OCI-LY1 (cell line): ENCODE measurements around the gene CXCL3.

Experiments
- H2AFZ ChIP-seq: fragments of 200-600 bp; sonication (generic), shearing (Covaris generic); 2 replicates; pipeline ENCODE4 v1.6.0; 2014; ENCODE audit warnings: antibody characterized with exemption, mild to moderate bottlenecking, low read length
- H3F3A ChIP-seq: fragments of 200-600 bp; sonication (generic), shearing (Covaris generic); 2 replicates; pipeline ENCODE4 v1.6.0; 2014; ENCODE audit warnings: mild to moderate bottlenecking, antibody characterized with exemption, low read length, moderate library complexity; ENCODE audit not compliant: insufficient read depth
- H3K27ac ChIP-seq: fragments of 200-600 bp; sonication (generic); 2 replicates; pipeline ENCODE4 v1.5.1; 2014; ENCODE audit warnings: low read length, mixed run types, mild to moderate bottlenecking, low read depth; ENCODE audit not compliant: poor library complexity, severe bottlenecking
- H3K27me3 ChIP-seq: fragments of 200-600 bp; sonication (generic); 2 replicates; pipeline ENCODE4 v1.6.0; 2014; ENCODE audit warnings: antibody characterized with exemption, mild to moderate bottlenecking, low read length, moderate library complexity; ENCODE audit not compliant: insufficient read depth
- H3K36me3 ChIP-seq: fragments of 200-600 bp; sonication (generic); 2 replicates; pipeline ENCODE4 v1.6.1; 2014; ENCODE audit warnings: mild to moderate bottlenecking, antibody characterized with exemption, low read length, moderate library complexity, mixed read lengths; ENCODE audit not compliant: insufficient read depth
- H3K4me1 ChIP-seq: fragments of 200-600 bp; sonication (generic); 2 replicates; pipeline ENCODE4 v1.5.1; 2014; ENCODE audit warnings: mild to moderate bottlenecking, low read length, moderate library complexity; ENCODE audit not compliant: insufficient read depth, severe bottlenecking
- H3K4me2 ChIP-seq: fragments of 200-600 bp; sonication (generic), shearing (Covaris generic); 2 replicates; pipeline ENCODE4 v1.6.1; 2014; ENCODE audit warnings: low read length
- H3K4me3 ChIP-seq: fragments of 200-600 bp; sonication (generic); 2 replicates; pipeline ENCODE4 v1.5.1; 2014; ENCODE audit warnings: low read length, low read depth, mild to moderate bottlenecking, mixed read lengths; ENCODE audit not compliant: poor library complexity, severe bottlenecking
- H3K79me2 ChIP-seq: fragments of 200-600 bp; shearing (Covaris generic); 2 replicates; pipeline ENCODE4 v1.6.1; 2016; ENCODE audit warnings: mixed run types, low read length, mixed read lengths; ENCODE audit not compliant: insufficient read depth
- H3K9ac ChIP-seq: fragments of 200-600 bp; sonication (generic), shearing (Covaris generic); 2 replicates; pipeline ENCODE4 v1.6.1; 2014; ENCODE audit warnings: mild to moderate bottlenecking, low read length, mixed read lengths
- H3K9me2 ChIP-seq: fragments of 200-600 bp; sonication (generic), shearing (Covaris generic); 2 replicates; pipeline ENCODE4 v1.6.1; 2014; ENCODE audit warnings: low read depth, mild to moderate bottlenecking, low read length, mixed read lengths
- H3K9me3 ChIP-seq: fragments of 200-600 bp; shearing (Covaris generic); 2 replicates; pipeline ENCODE4 v1.6.1; 2014; ENCODE audit warnings: low read length, mixed read lengths
- H4K20me1 ChIP-seq: fragments of 200-600 bp; sonication (generic), shearing (Covaris generic); 2 replicates; pipeline ENCODE4 v1.6.0; 2016; ENCODE audit warnings: mild to moderate bottlenecking, low read length; ENCODE audit not compliant: insufficient read depth
- EZH2 ChIP-seq: fragments of 200-600 bp; sonication (generic), shearing (Covaris generic); IDR thresholded peaks from 2 replicates; pipeline ENCODE4 v1.8.0; 2017; ENCODE audit warnings: borderline replicate concordance, mixed run types, mild to moderate bottlenecking, antibody characterized with exemption, low read length, moderate library complexity, mixed read lengths
- TF ChIP-seq, protein P1 (sequence below): fragments of 200-600 bp; sonication (generic), shearing (Covaris generic); IDR thresholded peaks from 2 replicates; pipeline ENCODE4 v1.5.1; 2017; ENCODE audit warnings: mild to moderate bottlenecking, antibody characterized with exemption, low read length, moderate library complexity, mixed read lengths

CXCL3 gene

DNA sequence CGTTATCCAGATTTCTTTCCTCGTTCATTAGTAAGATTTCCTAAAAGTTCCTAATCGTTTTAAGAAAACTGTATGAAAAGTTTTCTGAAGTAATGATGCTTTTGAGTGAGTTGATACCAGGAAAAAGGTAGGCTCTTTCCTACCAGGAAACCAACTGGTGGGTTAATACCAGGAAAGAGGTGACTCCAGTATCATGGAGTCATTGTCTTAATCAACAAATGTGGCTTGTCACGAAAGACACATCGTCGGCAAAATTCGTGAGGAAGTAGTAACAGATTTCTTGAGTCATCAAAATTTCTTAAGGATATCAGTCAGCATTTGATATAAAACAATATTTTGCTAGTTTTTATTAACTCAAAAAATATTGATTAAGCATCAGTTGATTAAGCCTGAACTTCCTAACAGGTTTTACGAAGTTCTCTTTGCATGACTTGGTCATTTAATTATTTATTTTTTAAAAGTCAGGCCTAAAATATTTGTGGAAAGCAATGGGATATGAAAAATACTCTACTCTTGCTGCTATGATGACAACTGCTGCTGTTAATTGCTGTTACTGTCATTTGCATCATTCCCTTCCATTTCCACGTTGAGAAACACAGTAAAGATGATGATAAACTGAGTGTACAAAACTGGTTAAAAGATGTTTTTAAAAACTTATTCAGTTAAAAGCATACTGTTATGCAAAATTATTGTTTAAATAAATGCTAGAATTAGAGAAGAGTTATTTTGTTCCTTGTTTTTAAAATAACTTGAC, 47.3 kb downstream of the CXCL3 start:
- TF ChIP-seq, protein P1, sequence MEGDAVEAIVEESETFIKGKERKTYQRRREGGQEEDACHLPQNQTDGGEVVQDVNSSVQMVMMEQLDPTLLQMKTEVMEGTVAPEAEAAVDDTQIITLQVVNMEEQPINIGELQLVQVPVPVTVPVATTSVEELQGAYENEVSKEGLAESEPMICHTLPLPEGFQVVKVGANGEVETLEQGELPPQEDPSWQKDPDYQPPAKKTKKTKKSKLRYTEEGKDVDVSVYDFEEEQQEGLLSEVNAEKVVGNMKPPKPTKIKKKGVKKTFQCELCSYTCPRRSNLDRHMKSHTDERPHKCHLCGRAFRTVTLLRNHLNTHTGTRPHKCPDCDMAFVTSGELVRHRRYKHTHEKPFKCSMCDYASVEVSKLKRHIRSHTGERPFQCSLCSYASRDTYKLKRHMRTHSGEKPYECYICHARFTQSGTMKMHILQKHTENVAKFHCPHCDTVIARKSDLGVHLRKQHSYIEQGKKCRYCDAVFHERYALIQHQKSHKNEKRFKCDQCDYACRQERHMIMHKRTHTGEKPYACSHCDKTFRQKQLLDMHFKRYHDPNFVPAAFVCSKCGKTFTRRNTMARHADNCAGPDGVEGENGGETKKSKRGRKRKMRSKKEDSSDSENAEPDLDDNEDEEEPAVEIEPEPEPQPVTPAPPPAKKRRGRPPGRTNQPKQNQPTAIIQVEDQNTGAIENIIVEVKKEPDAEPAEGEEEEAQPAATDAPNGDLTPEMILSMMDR: no peak
- TF ChIP-seq EZH2: no peak
- Histone ChIP-seq H3F3A (no peaks in the 10 kb centered on the region), H4K20me1 (no peaks in the 10 kb centered on the region), H3K4me2 (no peak overlapping the region), H3K4me1 (no peaks in the 10 kb centered on the region), H3K27me3 (no peaks in the 10 kb centered on the region), H2AFZ (no peak overlapping the region), H3K9me3 (no peaks in the 10 kb centered on the region), H3K79me2 (no peaks in the 10 kb centered on the region), H3K27ac (no peak overlapping the region), H3K4me3 (no peak overlapping the region), H3K36me3 (no peaks in the 10 kb centered on the region), H3K9ac (no peak overlapping the region), H3K9me2 (no peaks in the 10 kb centered on the region)

DNA sequence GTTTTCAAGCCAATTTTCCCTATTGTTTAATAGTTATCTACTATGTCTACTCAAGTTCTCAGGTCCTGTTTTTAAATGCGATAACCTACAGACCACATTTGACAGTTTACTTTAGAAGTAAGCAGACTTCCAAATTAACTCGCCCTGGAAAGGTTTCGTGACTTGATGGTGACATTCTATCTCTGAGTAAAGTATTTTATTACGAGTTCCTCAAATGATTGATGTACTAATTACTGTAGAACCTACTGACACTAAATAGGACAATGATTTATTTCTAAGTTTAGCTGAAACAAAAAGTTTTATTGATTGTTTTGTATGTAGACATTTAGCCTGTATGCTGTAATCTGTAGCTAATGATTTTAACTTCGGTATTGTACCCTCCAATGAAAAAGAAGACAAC, 48.6 kb downstream of the CXCL3 start:
- Histone ChIP-seq H3K9ac (no peak overlapping the region), H3K27me3 (no peaks in the 10 kb centered on the region), H3K9me2 (no peaks in the 10 kb centered on the region), H3K36me3 (no peaks in the 10 kb centered on the region), H3K4me3 (no peak overlapping the region), H3F3A (no peaks in the 10 kb centered on the region), H3K4me1 (no peaks in the 10 kb centered on the region), H3K27ac (no peak overlapping the region), H2AFZ (no peak overlapping the region), H4K20me1 (no peaks in the 10 kb centered on the region), H3K9me3 (no peaks in the 10 kb centered on the region), H3K79me2 (no peaks in the 10 kb centered on the region), H3K4me2 (no peak overlapping the region)
- TF ChIP-seq EZH2: no peak
- TF ChIP-seq, protein P1: no peak

DNA sequence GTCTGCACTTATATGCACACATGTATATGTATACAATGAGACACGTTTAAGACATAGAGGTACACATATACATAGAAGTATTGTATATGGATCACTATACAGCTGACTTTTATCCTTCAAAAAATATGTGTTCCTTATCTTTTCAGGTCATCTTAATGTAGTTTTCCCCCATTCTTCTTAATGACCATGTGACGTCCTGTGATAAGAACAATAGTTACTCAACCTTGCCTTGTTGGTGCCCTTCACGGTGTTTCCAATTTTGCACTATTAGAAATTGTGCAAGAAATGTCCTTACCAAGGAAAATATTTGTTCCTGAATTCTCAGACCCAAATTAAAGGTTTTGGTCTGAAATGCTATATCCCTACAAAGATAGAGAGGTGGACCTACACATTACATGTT, 49.5 kb downstream of the CXCL3 start:
- H3K9me3 ChIP-seq: no peaks in the 10 kb centered on the region
- H3K36me3 ChIP-seq: no peaks in the 10 kb centered on the region
- no peaks in the 10 kb centered on the region for H3F3A ChIP-seq
- H3K4me3 ChIP-seq: no peak overlapping the region
- no peaks in the 10 kb centered on the region for H3K4me1 ChIP-seq
- H2AFZ ChIP-seq: no peak overlapping the region
- no peak overlapping the region for H3K9ac ChIP-seq
- no peak overlapping the region for H3K27ac ChIP-seq
- no peak overlapping the region for H3K4me2 ChIP-seq
- no peaks in the 10 kb centered on the region for H3K27me3 ChIP-seq
- no peak for TF ChIP-seq EZH2
- TF ChIP-seq, protein P1: no peak
- H3K79me2 ChIP-seq: no peaks in the 10 kb centered on the region
- H3K9me2 ChIP-seq: no peaks in the 10 kb centered on the region
- H4K20me1 ChIP-seq: no peaks in the 10 kb centered on the region
